ENCODE results near the gene FAM193B. TPM values are rescaled to one million over a fixed set of nuclear protein-coding genes. Genes with fewer than 3 reads are reported as not detected.

FAM193B gene
- polyA plus RNA-seq, 1 of the 3 experiments (the other 2 are of a cell fraction): 48.1 TPM

- TF ChIP-seq ELF1 (IDR thresholded peaks at IDR 0.05) (no peak), REST (IDR thresholded peaks at IDR 0.05; ENCODE audit: low read depth, low read length) (no peak), IRF3 (IDR thresholded peaks at IDR 0.05; ENCODE audit: low read depth, low read length) (no peak), NFIC (IDR thresholded peaks at IDR 0.05; ENCODE audit: borderline replicate concordance) (no peak), NRF1 (IDR thresholded peaks at IDR 0.05; ENCODE audit: low read depth, low read length) (no peak), RXRA (IDR thresholded peaks at IDR 0.05; ENCODE audit: borderline replicate concordance, low read depth) (no peak), GATA2 (CRISPR knock-in tag; IDR thresholded peaks at IDR 0.05) (no peak)
- Histone ChIP-seq H3K4me3 (ENCODE audit: low read depth in 2 of 2, low read length in 1 of 2) (no peak overlapping the region), H4K20me1 (ENCODE audit: insufficient read depth) (peaks cover 5% of the 10 kb centered on the region; the same call in 1 of the 2 replicates), H3K27ac (ENCODE audit: low read depth in 2 of 2, low read length in 1 of 2) (no peak overlapping the region; a peak in 1 of 4 replicates), H3K9me3 (no peaks in the 10 kb centered on the region), H3K36me3 (replicated peaks in 1 of 2; ENCODE audit: control insufficient read depth in 1 of 2, insufficient read depth in 2 of 2, low read length in 1 of 2) (peaks cover 35 to 73% of the 10 kb centered on the region in 2 experiments), H3K4me2 (no peak overlapping the region), H3K79me2 (ENCODE audit: insufficient read depth) (peaks cover 21% of the 10 kb centered on the region), H3K4me1 (ENCODE audit: control insufficient read depth in 1 of 2, insufficient read depth in 2 of 2, low read depth in 1 of 2, low read length in 1 of 2) (peaks cover 0 to 14% of the 10 kb centered on the region in 2 experiments; a peak in 1 of 4 replicates), H2AFZ (ENCODE audit: low read depth) (no peak overlapping the region), H3K27me3 (ENCODE audit: insufficient read depth) (no peaks in the 10 kb centered on the region), H3K9ac (no peak overlapping the region), H3F3A (replicated peaks; ENCODE audit: insufficient read depth) (no peaks in the 10 kb centered on the region), H3K9me2 (no peaks in the 10 kb centered on the region)
- ChIA-PET POLR2A (no interaction called here), CTCF (interaction anchor here (2.0 kb wide), 1 partner anchor 29 kb away, joined by 5 read pairs; no protein-coding TSS in a partner anchor)
- DNase-seq: no peak
- WGBS (ENCODE audit: low lambda C conversion rate): 92% methylated on average over 3 of the region's 3 CpGs
Observed at GRCh38 chr5:177530638-177531037, 23.7 kb downstream of the FAM193B start.

- H4K20me1 ChIP-seq (ENCODE audit: insufficient read depth): peaks cover 5% of the 10 kb centered on the region; the same call in 1 of the 2 replicates
- no peaks in the 10 kb centered on the region for H3K9me2 ChIP-seq
- peaks cover 0 to 14% of the 10 kb centered on the region in 2 experiments; a peak in 1 of 4 replicates for H3K4me1 ChIP-seq (ENCODE audit: control insufficient read depth in 1 of 2, insufficient read depth in 2 of 2, low read depth in 1 of 2, low read length in 1 of 2)
- DNase-seq: no peak
- no peaks in the 10 kb centered on the region for H3K27me3 ChIP-seq (ENCODE audit: insufficient read depth)
- H3K9me3 ChIP-seq: no peaks in the 10 kb centered on the region
- peaks cover 12% of the 10 kb centered on the region; the same call in 1 of the 2 replicates for H3K79me2 ChIP-seq (ENCODE audit: insufficient read depth)
- H3K4me2 ChIP-seq: no peak overlapping the region
- H3K36me3 ChIP-seq (replicated peaks in 1 of 2; ENCODE audit: control insufficient read depth in 1 of 2, insufficient read depth in 2 of 2, low read length in 1 of 2): peaks cover 25 to 81% of the 10 kb centered on the region in 2 experiments
- H2AFZ ChIP-seq (ENCODE audit: low read depth): no peak overlapping the region
- no peaks in the 10 kb centered on the region for H3F3A ChIP-seq (replicated peaks; ENCODE audit: insufficient read depth)
- no peak overlapping the region for H3K4me3 ChIP-seq (ENCODE audit: low read depth in 2 of 2, low read length in 1 of 2)
- CTCF ChIA-PET: interaction anchor here (2.0 kb wide), 1 partner anchor 28 kb away, joined by 5 read pairs; no protein-coding TSS in a partner anchor
- 86% methylated on average over 12 of the region's 12 CpGs for WGBS (ENCODE audit: low lambda C conversion rate)
- no peak overlapping the region for H3K9ac ChIP-seq
- POLR2A ChIA-PET: interaction anchor here (0.6 kb wide), 1 partner anchor 20 kb away, joined by 4 read pairs; no protein-coding TSS in a partner anchor
- H3K27ac ChIP-seq (ENCODE audit: low read depth in 2 of 2, low read length in 1 of 2): peak overlapping the region in 1 of 2 experiments; percentile 39; a peak in 1 of 4 replicates
- no peak for TF ChIP-seq SIN3A (IDR thresholded peaks at IDR 0.05; ENCODE audit: borderline replicate concordance, low read depth, low read length)
- no peak for TF ChIP-seq FOSL2 (IDR thresholded peaks at IDR 0.05; ENCODE audit: borderline replicate concordance, low read depth)
- TF ChIP-seq USF1 (IDR thresholded peaks at IDR 0.05; ENCODE audit: borderline replicate concordance, low read depth): no peak
- no peak for TF ChIP-seq MXI1 (IDR thresholded peaks at IDR 0.05; ENCODE audit: low read depth, low read length)
- no peak for TF ChIP-seq PBX3 (IDR thresholded peaks at IDR 0.05)
- no peak for TF ChIP-seq USF2 (IDR thresholded peaks at IDR 0.05; ENCODE audit: borderline replicate concordance, low read depth, low read length)
- TF ChIP-seq YY1 (IDR thresholded peaks at IDR 0.05; ENCODE audit: low read depth): no peak
- TF ChIP-seq TAF1 (IDR thresholded peaks at IDR 0.05; ENCODE audit: borderline replicate concordance, low read depth, low read length): no peak
- TF ChIP-seq JUND (IDR thresholded peaks at IDR 0.05): no peak
- no peak for TF ChIP-seq SMC3 (IDR thresholded peaks at IDR 0.05; ENCODE audit: low read depth, low read length)
- TF ChIP-seq MAX (IDR thresholded peaks at IDR 0.05; ENCODE audit: low read depth): no peak
Observed at GRCh38 chr5:177529247-177530203, 24.8 kb downstream of the FAM193B start.
